Cardiac fibroblast (primary cell): ENCODE results near the gene IQGAP2.

Source experiments
- DNase-seq, 2 donors: peaks; one replicate each; pipeline versions ENCODE4 v3.0.0 to v3.0.0-alpha.2; 2010; ENCODE audit warnings: low read depth in 2 of 2
- H3K4me3 ChIP-seq, 2 donors: replicated peaks in 1 of 2; 1 replicate in 1 of 2; 2 replicates in 1 of 2; pipeline ENCODE4 v1.5.1; 2011; ENCODE audit warnings: low read depth in 2 of 2, low read length in 2 of 2, mild to moderate bottlenecking in 2 of 2, moderate library complexity in 1 of 2
- TF ChIP-seq, protein P1 (sequence below): IDR thresholded peaks from one replicate; pipeline ENCODE4 v1.5.1; 2011; ENCODE audit warnings: low read depth, mild to moderate bottlenecking, low read length, inconsistent platforms

The IQGAP2 gene

DNA sequence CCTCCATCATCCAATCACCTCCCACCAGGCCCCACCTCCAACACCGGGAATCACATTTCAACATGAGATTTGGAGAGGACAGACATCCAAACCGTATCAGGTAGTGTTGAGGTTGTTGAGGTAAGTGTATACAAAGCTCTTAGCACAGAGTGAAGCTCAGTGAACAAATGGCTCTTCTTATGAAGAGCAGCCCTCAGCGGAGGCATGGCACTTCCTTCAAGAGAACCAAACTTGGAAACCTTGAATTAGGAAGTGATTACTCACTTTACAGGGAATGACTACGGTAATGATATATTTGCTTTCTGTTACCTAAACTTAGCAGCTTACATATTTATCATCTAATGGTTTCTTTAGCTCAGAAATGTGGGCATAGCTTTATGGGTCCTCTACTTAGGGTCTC is 92.8 kb downstream of the IQGAP2 start:
- no peak for DNase-seq
- H3K4me3 ChIP-seq, result no peak overlapping the region
- TF ChIP-seq, protein P1, sequence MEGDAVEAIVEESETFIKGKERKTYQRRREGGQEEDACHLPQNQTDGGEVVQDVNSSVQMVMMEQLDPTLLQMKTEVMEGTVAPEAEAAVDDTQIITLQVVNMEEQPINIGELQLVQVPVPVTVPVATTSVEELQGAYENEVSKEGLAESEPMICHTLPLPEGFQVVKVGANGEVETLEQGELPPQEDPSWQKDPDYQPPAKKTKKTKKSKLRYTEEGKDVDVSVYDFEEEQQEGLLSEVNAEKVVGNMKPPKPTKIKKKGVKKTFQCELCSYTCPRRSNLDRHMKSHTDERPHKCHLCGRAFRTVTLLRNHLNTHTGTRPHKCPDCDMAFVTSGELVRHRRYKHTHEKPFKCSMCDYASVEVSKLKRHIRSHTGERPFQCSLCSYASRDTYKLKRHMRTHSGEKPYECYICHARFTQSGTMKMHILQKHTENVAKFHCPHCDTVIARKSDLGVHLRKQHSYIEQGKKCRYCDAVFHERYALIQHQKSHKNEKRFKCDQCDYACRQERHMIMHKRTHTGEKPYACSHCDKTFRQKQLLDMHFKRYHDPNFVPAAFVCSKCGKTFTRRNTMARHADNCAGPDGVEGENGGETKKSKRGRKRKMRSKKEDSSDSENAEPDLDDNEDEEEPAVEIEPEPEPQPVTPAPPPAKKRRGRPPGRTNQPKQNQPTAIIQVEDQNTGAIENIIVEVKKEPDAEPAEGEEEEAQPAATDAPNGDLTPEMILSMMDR, result no peak

DNA sequence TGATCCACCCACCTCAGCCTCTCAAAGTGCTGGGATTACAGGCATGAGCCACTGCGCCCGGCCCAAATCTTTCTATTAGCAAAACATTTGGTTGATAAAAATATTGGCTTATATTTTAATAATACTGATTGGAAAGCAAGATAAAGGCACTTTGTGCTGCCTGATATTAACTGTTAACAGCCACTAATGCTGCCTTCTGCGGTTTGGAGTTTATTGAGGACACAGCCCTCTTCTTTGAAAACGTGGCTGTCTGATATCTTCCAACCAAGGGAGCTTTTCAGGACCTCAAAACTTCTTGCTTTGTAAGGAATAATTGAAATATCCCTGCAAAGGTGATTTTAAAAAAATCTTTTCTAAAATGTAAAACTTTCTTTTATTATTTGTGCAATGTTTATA is 94.0 kb downstream of the IQGAP2 start:
- no peak overlapping the region for H3K4me3 ChIP-seq
- TF ChIP-seq, protein P1, result no peak
- no peak for DNase-seq

DNA sequence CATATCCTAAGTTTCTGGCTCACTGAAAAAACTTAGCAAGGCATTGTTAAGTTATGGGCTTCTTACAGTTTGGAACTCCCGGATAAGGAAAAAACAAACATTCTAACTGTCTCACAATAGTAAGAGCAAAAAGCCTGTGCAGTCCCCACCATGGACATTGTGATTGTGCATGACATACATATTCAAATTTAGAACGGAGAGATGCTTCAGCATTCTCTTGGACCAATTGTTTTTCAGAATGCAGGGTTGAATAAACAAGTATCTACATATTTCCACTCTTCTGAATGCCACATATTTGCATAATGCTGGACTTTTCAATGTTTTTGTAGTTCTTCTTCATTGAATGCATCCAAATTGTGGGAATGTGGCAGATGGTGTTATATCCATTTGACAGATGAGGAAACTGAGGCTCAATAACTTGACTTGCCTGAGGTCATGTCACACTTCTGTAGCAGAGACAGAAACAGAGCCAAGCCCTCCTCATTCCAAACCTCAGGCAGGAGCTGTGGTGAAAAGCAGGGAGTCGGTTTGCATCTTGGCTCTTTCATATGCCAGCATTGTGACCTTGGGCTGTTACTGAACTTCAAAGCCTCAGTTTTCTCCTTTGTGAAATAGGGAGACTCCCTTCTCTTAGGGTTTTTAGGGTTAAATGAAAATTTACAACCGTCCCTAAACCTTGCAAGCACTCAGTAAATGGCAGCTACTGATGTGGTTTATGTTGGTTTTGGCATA is 95.1 kb downstream of the IQGAP2 start:
- DNase-seq, result no peak
- H3K4me3 ChIP-seq, result no peak overlapping the region
- TF ChIP-seq, protein P1, result no peak

DNA sequence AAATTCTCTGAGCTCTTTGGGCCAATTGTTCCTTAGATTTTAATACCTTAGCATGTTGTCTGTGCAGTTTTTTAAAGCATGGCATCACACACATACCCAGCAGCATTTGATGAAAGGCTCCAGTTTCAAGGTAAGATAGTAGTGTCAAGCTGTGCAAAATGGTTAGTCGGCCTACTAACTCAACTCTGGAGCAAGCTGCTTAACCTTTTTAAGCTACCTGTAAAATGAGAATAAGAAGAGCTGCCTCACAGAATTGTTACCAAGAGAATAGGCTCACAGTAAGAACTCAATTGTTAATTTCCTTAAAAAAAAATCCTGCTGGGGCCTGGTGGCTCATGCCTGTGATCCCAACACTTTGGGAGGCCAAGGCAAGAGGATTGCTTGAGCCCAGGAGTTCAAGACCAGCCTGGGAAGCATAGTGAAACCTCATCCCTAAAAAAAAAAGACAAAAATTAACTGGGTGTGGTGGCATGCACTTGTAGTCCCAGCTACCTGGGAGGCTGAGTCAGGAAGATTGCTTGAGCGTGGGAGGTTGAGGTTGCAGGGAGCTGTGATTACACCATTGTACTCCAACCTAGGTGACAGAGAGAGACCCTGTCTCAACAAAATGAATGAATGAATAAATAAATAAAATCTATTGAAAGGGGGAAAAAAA is 96.5 kb downstream of the IQGAP2 start:
- TF ChIP-seq, protein P1, result no peak
- no peak overlapping the region for H3K4me3 ChIP-seq
- DNase-seq, result no peak

DNA sequence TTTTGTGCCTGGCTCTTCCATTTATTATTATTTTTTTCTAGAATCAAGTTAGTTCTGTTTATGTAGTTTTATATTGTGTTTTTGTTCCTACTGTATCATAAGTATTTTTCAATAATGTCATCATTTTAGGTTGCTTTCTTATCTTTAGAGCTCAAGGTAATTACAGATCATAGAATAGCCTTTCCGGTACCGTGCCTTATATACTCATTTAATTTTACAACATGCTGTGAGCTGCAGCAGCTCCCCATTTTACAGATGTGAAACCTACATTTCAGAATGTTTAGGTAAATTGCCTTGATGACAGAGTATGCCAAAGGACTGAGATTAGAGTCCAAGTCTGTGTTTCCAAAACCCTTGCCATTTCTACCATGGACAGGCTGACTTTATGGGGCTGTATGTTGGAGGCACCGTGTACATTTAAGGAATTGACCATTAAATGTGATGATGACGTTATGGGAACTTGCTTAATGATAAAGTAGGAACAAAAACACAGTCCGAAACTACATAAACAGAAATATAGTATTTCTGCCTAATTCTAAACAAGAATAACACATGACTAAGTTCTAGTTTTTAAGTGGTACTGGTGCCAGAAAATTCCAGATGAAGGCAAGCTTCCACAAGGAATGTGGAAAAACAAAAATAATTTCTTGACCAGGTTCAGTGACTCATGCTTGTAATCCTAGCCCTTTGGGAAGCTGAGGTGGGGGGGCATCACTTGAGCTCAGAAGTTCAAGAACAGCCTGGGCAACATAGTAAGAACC is 97.7 kb downstream of the IQGAP2 start:
- TF ChIP-seq, protein P1, result no peak
- DNase-seq, result no peak
- no peak overlapping the region for H3K4me3 ChIP-seq

DNA sequence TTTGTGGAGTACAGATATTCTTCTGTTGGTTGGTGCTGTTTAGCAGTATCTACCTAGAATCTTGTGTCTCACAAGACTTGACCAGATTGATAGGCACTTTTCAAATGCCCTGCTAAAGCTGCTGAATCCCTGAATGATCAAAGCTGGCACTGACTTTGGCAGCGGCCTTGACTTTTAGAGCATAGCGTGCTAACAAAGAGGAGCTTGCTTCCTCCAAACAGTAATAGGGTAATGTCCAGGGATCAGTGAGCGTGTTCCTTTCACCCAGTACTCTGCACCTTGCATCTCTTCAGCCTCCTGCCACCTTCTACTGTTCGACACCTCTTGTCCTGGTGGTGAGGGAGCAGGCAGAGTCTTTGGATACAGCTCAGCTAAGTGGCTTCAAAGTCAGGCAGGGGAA is 100.8 kb downstream of the IQGAP2 start:
- TF ChIP-seq, protein P1, result no peak
- no peak overlapping the region for H3K4me3 ChIP-seq
- no peak for DNase-seq
